SK-N-SH treated with all-trans-retinoic acid at 6 μM for 48 hours (cell line): Measurements from ENCODE around the gene TMEM219.

Experiments
- ATAC-seq: fragments of 200-7000 bp; cut with Tn5 transposase; 3 replicates; pipeline ENCODE4 v1.9.1; 2020; ENCODE audit warnings: mild to moderate bottlenecking, moderate library complexity
- ARNTL ChIP-seq: fragments of 450-650 bp; formaldehyde crosslinking; IDR thresholded peaks from 2 replicates; pipeline ENCODE4 v1.5.0; 2020; ENCODE audit warnings: low read depth, mild to moderate bottlenecking, moderate library complexity, borderline replicate concordance
- BACH2 ChIP-seq: fragments of 250-450 bp; sonication (Bioruptor Pico); IDR thresholded peaks from 2 replicates; pipeline ENCODE4 v1.9.0; 2021; ENCODE audit warnings: mild to moderate bottlenecking, borderline replicate concordance
- CREB5 ChIP-seq: fragments of 250-450 bp; sonication (Bioruptor Pico); IDR thresholded peaks from 2 replicates; pipeline ENCODE4 v1.5.1; 2020; ENCODE audit warnings: low read depth, mild to moderate bottlenecking, moderate library complexity
- ESRRG ChIP-seq: fragments of 250-450 bp; sonication (Bioruptor Pico); IDR thresholded peaks from 2 replicates; pipeline ENCODE4 v1.6.1; 2021; ENCODE audit warnings: mild to moderate bottlenecking
- ISL1 ChIP-seq: fragments of 250-450 bp; sonication (Bioruptor Pico); IDR thresholded peaks from 2 replicates; pipeline ENCODE4 v2.1.2; 2022; ENCODE audit warnings: mild to moderate bottlenecking, moderate library complexity
- OSR1 ChIP-seq: fragments of 250-450 bp; sonication (Bioruptor Pico); IDR thresholded peaks from 2 replicates; pipeline ENCODE4 v1.8.0; 2022; ENCODE audit warnings: moderate library complexity, mild to moderate bottlenecking, inconsistent platforms
- PATZ1 ChIP-seq: fragments of 250-450 bp; sonication (Bioruptor Pico); IDR thresholded peaks from 2 replicates; pipeline ENCODE4 v1.8.0; 2020; ENCODE audit warnings: mild to moderate bottlenecking, moderate library complexity, borderline replicate concordance
- POU6F1 ChIP-seq: fragments of 250-450 bp; sonication (Bioruptor Pico); IDR thresholded peaks from 2 replicates; pipeline ENCODE4 v1.8.0; 2021; ENCODE audit warnings: low read depth, mild to moderate bottlenecking, moderate library complexity, borderline replicate concordance
- RARB ChIP-seq: fragments of 250-450 bp; sonication (Bioruptor Pico); IDR thresholded peaks from 2 replicates; pipeline ENCODE4 v1.8.0; 2021; ENCODE audit warnings: mild to moderate bottlenecking, moderate library complexity
- SNAI2 ChIP-seq: fragments of 250-450 bp; sonication (Bioruptor Pico); IDR thresholded peaks from 2 replicates; pipeline ENCODE4 v1.5.0; 2020; ENCODE audit warnings: mild to moderate bottlenecking, moderate library complexity
- TCF4 ChIP-seq: fragments of 250-450 bp; sonication (Bioruptor Pico); IDR thresholded peaks from 2 replicates; pipeline ENCODE4 v1.8.0; 2021; ENCODE audit warnings: mild to moderate bottlenecking, moderate library complexity, borderline replicate concordance
- TOX ChIP-seq: fragments of 250-450 bp; sonication (Bioruptor Pico); IDR thresholded peaks from 2 replicates; pipeline ENCODE4 v1.8.0; 2021; ENCODE audit warnings: mild to moderate bottlenecking, moderate library complexity, borderline replicate concordance
- TSHZ2 ChIP-seq: fragments of 250-450 bp; sonication (Bioruptor Pico); IDR thresholded peaks from 2 replicates; pipeline ENCODE4 v1.5.0; 2020; ENCODE audit warnings: mild to moderate bottlenecking, moderate library complexity
- ZC3H10 ChIP-seq: fragments of 250-450 bp; sonication (Bioruptor Pico); IDR thresholded peaks from 2 replicates; pipeline ENCODE4 v1.5.1; 2021; ENCODE audit warnings: mild to moderate bottlenecking, moderate library complexity
- ZFP3 ChIP-seq: fragments of 250-450 bp; sonication (Bioruptor Pico); IDR thresholded peaks from 2 replicates; pipeline ENCODE4 v1.5.0; 2020; ENCODE audit warnings: mild to moderate bottlenecking, moderate library complexity
- ZFP30 ChIP-seq: fragments of 450-650 bp; formaldehyde crosslinking; IDR thresholded peaks from 2 replicates; pipeline ENCODE4 v1.5.0; 2022; ENCODE audit warnings: mild to moderate bottlenecking, moderate library complexity
- ZNF565 ChIP-seq: fragments of 450-650 bp; formaldehyde crosslinking; conservative IDR thresholded peaks from 2 replicates; pipeline ENCODE4 v1.5.0; 2020; ENCODE audit warnings: low read depth, mild to moderate bottlenecking, moderate library complexity
- ZNF8 ChIP-seq: fragments of 450-650 bp; formaldehyde crosslinking; IDR thresholded peaks from 2 replicates; pipeline ENCODE4 v1.5.0; 2020; ENCODE audit warnings: mild to moderate bottlenecking, moderate library complexity
- TF ChIP-seq, protein P1 (sequence below): fragments of 250-450 bp; sonication (Bioruptor Pico); IDR thresholded peaks from 2 replicates; pipeline ENCODE4 v1.5.1; 2021; ENCODE audit warnings: mild to moderate bottlenecking, moderate library complexity

The TMEM219 gene, protein sequence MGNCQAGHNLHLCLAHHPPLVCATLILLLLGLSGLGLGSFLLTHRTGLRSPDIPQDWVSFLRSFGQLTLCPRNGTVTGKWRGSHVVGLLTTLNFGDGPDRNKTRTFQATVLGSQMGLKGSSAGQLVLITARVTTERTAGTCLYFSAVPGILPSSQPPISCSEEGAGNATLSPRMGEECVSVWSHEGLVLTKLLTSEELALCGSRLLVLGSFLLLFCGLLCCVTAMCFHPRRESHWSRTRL

DNA sequence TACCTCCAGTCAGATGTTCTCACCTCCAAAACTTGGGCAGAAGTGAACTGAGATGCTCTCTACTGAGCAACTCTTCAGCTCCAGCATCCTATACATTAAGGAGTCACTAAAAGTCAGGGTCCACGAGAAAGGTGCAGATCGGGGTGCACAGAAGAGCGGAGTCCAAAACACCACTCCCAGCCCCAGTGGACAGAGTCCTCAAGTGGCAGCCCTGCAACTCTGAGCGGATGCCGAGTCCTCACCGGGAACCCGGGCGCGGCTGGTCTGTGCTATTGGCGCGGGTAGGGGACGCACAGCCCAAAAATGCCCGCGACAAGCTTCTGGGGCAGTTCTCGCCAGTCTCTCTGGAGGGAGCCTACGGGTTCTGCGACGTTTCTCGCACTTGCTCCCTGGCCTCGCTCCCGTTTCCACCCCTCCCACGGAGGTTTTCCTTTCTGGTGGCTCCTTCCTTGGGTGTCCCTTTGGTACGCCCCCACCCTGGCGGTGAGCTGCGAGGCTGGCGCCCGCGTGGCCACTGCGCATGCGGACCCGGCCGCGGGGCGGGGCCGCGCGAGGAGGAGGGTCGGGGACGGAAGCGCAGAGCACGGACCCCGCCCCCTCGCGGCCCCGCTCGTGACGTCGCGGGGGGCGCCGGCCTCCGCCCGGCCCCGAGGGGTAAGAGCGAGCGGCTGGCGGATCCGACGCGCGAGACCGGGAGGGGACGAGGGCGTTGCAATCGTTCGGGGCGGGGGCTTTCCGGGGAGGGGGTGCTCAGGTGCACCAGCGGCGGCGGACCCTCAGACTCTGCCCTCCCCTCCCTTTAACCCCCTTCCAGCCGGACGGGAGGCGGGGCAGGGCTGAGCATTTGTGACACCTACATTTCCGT lies at the start of gene TMEM219:
Gene TMEM219 (plus strand): TSS at position 601 of the 865 bp plus-strand sequence. CDS start 1,065 bp downstream, outside the sequence.
- no peak for TF ChIP-seq ARNTL (CRISPR knock-in tag)
- no peak for TF ChIP-seq ZC3H10
- no peak for TF ChIP-seq TCF4
- no peak for TF ChIP-seq BACH2
- peak; percentile 10; the same call in 1 of the 2 replicates for TF ChIP-seq TSHZ2 (CRISPR knock-in tag)
- TF ChIP-seq ISL1 (CRISPR knock-in tag), result no peak
- peak; percentile 33; the same call in 1 of the 2 replicates for TF ChIP-seq PATZ1 (CRISPR knock-in tag)
- no peak for TF ChIP-seq ZNF565 (CRISPR knock-in tag)
- no peak for TF ChIP-seq ESRRG (CRISPR knock-in tag)
- TF ChIP-seq ZFP3 (CRISPR knock-in tag), result no peak
- TF ChIP-seq, protein P1, sequence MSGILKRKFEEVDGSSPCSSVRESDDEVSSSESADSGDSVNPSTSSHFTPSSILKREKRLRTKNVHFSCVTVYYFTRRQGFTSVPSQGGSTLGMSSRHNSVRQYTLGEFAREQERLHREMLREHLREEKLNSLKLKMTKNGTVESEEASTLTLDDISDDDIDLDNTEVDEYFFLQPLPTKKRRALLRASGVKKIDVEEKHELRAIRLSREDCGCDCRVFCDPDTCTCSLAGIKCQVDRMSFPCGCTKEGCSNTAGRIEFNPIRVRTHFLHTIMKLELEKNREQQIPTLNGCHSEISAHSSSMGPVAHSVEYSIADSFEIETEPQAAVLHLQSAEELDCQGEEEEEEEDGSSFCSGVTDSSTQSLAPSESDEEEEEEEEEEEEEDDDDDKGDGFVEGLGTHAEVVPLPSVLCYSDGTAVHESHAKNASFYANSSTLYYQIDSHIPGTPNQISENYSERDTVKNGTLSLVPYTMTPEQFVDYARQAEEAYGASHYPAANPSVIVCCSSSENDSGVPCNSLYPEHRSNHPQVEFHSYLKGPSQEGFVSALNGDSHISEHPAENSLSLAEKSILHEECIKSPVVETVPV (CRISPR knock-in tag), result no peak
- no peak for TF ChIP-seq TOX (CRISPR knock-in tag)
- TF ChIP-seq ZNF8 (CRISPR knock-in tag), result peak; percentile 67; the same call in 1 of the 2 replicates
- no peak for TF ChIP-seq SNAI2 (CRISPR knock-in tag)
- no peak for TF ChIP-seq POU6F1 (CRISPR knock-in tag)
- peak; percentile 95 for ATAC-seq

DNA sequence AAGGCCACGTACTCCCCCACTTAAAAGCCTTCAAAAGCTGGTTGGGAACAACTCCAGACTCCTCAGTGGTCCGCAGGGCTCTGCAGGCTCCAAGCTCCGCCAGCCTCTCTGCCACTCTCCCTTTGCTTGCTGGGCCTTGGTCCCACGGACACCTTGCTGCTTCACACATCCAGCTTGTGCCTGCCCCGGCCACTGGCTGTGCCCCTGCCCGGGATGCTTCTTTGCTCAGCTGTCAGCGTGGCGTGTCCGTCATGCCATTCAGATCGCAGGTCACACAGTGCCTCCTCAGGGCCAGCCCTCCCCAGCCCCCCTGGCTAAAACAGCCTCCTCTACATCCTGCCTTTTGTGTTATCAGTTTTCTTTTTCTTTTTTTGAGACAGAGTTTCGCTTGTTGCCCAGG lies 49.8 kb upstream of the TMEM219 start:
- ATAC-seq, result no peak
- no peak for TF ChIP-seq ESRRG (CRISPR knock-in tag)
- no peak for TF ChIP-seq ZFP30 (CRISPR knock-in tag)
- TF ChIP-seq ZNF565 (CRISPR knock-in tag), result no peak
- TF ChIP-seq TSHZ2 (CRISPR knock-in tag), result no peak
- TF ChIP-seq CREB5 (CRISPR knock-in tag), result no peak
- no peak for TF ChIP-seq ZNF8 (CRISPR knock-in tag)
- no peak for TF ChIP-seq ZFP3 (CRISPR knock-in tag)
- TF ChIP-seq TCF4, result no peak
- TF ChIP-seq SNAI2 (CRISPR knock-in tag), result no peak
- TF ChIP-seq ZC3H10, result no peak
- no peak for TF ChIP-seq OSR1 (CRISPR knock-in tag)
- TF ChIP-seq, protein P1 (CRISPR knock-in tag), result no peak
- TF ChIP-seq BACH2, result no peak
- TF ChIP-seq RARB (CRISPR knock-in tag), result no peak
- TF ChIP-seq TOX (CRISPR knock-in tag), result no peak
- no peak for TF ChIP-seq PATZ1 (CRISPR knock-in tag)
